PFSK-1 (cell line): ENCODE results near the gene BTNL8.

ENCODE experiments used
- POLR2AphosphoS5 ChIP-seq: IDR thresholded peaks from 2 replicates; pipeline ENCODE4 v1.6.1; 2012; ENCODE audit warnings: low read depth, mild to moderate bottlenecking, control low read depth, low read length, moderate library complexity
- TAF1 ChIP-seq: IDR thresholded peaks from 2 replicates; pipeline ENCODE4 v1.6.1; 2012; ENCODE audit warnings: low read length, control low read depth, borderline replicate concordance; ENCODE audit not compliant: insufficient read depth
- TF ChIP-seq, protein P1 (sequence below), 2 experiments: IDR thresholded peaks; 2 replicates each; pipeline versions ENCODE4 v1.6.1 to v1.8.0; 2011 to 2012; ENCODE audit warnings: low read depth in 2 of 2, low read length in 2 of 2, control low read depth in 1 of 2, inconsistent platforms in 1 of 2, mild to moderate bottlenecking in 1 of 2, moderate library complexity in 1 of 2; ENCODE audit not compliant: insufficient read depth in 1 of 2

- TF ChIP-seq TAF1 = no peak
- no peak for TF ChIP-seq POLR2AphosphoS5
- TF ChIP-seq, protein P1, sequence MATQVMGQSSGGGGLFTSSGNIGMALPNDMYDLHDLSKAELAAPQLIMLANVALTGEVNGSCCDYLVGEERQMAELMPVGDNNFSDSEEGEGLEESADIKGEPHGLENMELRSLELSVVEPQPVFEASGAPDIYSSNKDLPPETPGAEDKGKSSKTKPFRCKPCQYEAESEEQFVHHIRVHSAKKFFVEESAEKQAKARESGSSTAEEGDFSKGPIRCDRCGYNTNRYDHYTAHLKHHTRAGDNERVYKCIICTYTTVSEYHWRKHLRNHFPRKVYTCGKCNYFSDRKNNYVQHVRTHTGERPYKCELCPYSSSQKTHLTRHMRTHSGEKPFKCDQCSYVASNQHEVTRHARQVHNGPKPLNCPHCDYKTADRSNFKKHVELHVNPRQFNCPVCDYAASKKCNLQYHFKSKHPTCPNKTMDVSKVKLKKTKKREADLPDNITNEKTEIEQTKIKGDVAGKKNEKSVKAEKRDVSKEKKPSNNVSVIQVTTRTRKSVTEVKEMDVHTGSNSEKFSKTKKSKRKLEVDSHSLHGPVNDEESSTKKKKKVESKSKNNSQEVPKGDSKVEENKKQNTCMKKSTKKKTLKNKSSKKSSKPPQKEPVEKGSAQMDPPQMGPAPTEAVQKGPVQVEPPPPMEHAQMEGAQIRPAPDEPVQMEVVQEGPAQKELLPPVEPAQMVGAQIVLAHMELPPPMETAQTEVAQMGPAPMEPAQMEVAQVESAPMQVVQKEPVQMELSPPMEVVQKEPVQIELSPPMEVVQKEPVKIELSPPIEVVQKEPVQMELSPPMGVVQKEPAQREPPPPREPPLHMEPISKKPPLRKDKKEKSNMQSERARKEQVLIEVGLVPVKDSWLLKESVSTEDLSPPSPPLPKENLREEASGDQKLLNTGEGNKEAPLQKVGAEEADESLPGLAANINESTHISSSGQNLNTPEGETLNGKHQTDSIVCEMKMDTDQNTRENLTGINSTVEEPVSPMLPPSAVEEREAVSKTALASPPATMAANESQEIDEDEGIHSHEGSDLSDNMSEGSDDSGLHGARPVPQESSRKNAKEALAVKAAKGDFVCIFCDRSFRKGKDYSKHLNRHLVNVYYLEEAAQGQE (IDR thresholded peaks at IDR 0.05; ENCODE audit: insufficient read depth in 1 of 2, low read depth in 2 of 2, low read length in 2 of 2) = no peak
Measured at GRCh38 chr5:180849827-180850226, 49.1 kb upstream of the BTNL8 start.
